Sigmoid colon (tissue), 7 donors: ENCODE measurements around the gene PRDM16. TPM values are rescaled to one million over a fixed set of nuclear protein-coding genes. Genes with fewer than 3 reads are reported as not detected.

ENCODE experiments used
- DNase-seq: peaks from one replicate; pipeline ENCODE4 v3.0.0-alpha.2; 2019
- H3K27ac ChIP-seq, 4 donors: fragments of 200-600 bp; sonication (generic); one replicate each; pipeline ENCODE4 v1.5.1; 2016 to 2019; ENCODE audit warnings: mild to moderate bottlenecking in 1 of 4
- H3K27me3 ChIP-seq, 3 donors: fragments of 200-600 bp; sonication (generic); one replicate each; pipeline ENCODE4 v1.5.1; 2019; ENCODE audit warnings: mild to moderate bottlenecking in 1 of 3
- H3K36me3 ChIP-seq, 4 donors: fragments of 200-600 bp; sonication (generic); one replicate each; pipeline ENCODE4 v1.5.1; 2016 to 2019
- H3K4me1 ChIP-seq, 4 donors: fragments of 200-600 bp; sonication (generic); one replicate each; pipeline ENCODE4 v1.5.1; 2017 to 2019
- H3K4me3 ChIP-seq, 4 donors: fragments of 200-600 bp; sonication (generic); one replicate each; pipeline ENCODE4 v1.5.1; 2017 to 2019; ENCODE audit warnings: mild to moderate bottlenecking in 2 of 4, moderate library complexity in 1 of 4
- H3K9me3 ChIP-seq, 4 donors: fragments of 200-600 bp in 3 of 4; sonication (generic) in 3 of 4; one replicate each; pipeline versions ENCODE4 v1.5.1 to v1.6.1; 2013 to 2019
- EP300 ChIP-seq, 4 donors: sonication (generic); formaldehyde crosslinking; IDR thresholded peaks; one replicate each; pipeline ENCODE4 v1.6.1; 2017; ENCODE audit warnings: antibody characterized with exemption in 4 of 4
- POLR2A ChIP-seq, 2 donors: fragments of 450-650 bp; IDR thresholded peaks; one replicate each; pipeline ENCODE4 v1.6.1; 2016; ENCODE audit warnings: antibody characterized with exemption in 2 of 2, mild to moderate bottlenecking in 2 of 2, moderate library complexity in 2 of 2
- POLR2AphosphoS5 ChIP-seq, 4 donors: sonication (generic); formaldehyde crosslinking; IDR thresholded peaks; one replicate each; pipeline ENCODE4 v1.6.1; 2017; ENCODE audit warnings: antibody characterized with exemption in 4 of 4
- WGBS, 2 donors: extraction: QIAGEN DNeasy Blood & Tissue Kit; methylation state at CpG; one replicate each; pipeline ENCODE4 v1.1.7; 2013; 5-methylcytosine and 5-hydroxymethylcytosine counted together
- intact Hi-C: fragments of 100-400 bp; cut with DNase I; formaldehyde crosslinking; loops from one replicate; pipeline ENCODE4 v1.15.1; 2023
- polyA plus RNA-seq, 3 donors: library from polyadenylated mRNA; stranded (reverse); fragments of 200-250 nt; gene quantifications; one replicate each; pipeline ENCODE4 v1.2.3, GENCODE V29; 2013
- total RNA-seq, 4 donors: library from RNA; depleted of rRNA; stranded (reverse); fragments of >200 nt; gene quantifications; one replicate each; pipeline ENCODE4 v1.1.0, GENCODE V29; 2016
- TF ChIP-seq, protein P1 (sequence below), 4 experiments: fragments of 450-650 bp in 3 of 4; fragments of 200-600 bp in 1 of 4; IDR thresholded peaks; one replicate each; pipeline ENCODE4 v1.5.1; 2016 to 2019; ENCODE audit warnings: antibody characterized with exemption in 4 of 4, mild to moderate bottlenecking in 3 of 4, moderate library complexity in 2 of 4
- donor health status: healthy with polysubstance abuse.
- donor health status: Bipolar disorder and iron deficiency.
- donor health status: healthy.

Gene PRDM16
- total and polyA plus RNA-seq, 7 donors: under 0.01 to 1.7 (median 0.49) TPM

DNA sequence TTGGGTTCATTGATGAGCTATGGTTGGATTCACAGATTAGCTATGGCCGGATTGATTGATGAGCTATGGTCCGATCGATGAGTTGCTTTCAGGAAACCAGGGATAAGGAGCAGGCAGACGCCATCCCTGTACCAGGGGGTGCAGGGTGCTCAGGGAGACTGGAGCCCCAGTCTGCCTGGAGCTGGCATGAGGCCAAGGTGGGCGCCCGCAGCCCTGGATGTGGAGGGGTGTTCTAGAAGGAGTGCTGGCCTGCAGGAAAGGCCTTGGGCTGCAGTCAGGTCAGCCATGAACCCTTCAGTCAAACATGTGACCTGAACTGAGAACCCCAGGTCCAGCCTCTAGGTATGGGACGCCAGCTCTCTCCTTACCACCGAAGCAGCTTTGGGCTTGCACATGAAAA is 212.7 kb downstream of the PRDM16 start:
- H3K4me1 ChIP-seq: peaks cover 0 to 7% (median 3%) of the 10 kb centered on the region in 4 donors
- intact Hi-C loops: loop anchor here (5.0 to 10.0 kb wide), 2 partner anchors 123 to 214 kb away; partner anchors contain the start of gene PRDM16
- H3K27ac ChIP-seq: no peak overlapping the region
- DNase-seq: no peak
- TF ChIP-seq, protein P1, sequence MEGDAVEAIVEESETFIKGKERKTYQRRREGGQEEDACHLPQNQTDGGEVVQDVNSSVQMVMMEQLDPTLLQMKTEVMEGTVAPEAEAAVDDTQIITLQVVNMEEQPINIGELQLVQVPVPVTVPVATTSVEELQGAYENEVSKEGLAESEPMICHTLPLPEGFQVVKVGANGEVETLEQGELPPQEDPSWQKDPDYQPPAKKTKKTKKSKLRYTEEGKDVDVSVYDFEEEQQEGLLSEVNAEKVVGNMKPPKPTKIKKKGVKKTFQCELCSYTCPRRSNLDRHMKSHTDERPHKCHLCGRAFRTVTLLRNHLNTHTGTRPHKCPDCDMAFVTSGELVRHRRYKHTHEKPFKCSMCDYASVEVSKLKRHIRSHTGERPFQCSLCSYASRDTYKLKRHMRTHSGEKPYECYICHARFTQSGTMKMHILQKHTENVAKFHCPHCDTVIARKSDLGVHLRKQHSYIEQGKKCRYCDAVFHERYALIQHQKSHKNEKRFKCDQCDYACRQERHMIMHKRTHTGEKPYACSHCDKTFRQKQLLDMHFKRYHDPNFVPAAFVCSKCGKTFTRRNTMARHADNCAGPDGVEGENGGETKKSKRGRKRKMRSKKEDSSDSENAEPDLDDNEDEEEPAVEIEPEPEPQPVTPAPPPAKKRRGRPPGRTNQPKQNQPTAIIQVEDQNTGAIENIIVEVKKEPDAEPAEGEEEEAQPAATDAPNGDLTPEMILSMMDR (IDR thresholded peaks at IDR 0.05): no peak
- no peak for TF ChIP-seq POLR2AphosphoS5 (IDR thresholded peaks at IDR 0.05)
- no peak for TF ChIP-seq EP300 (IDR thresholded peaks at IDR 0.05)
- TF ChIP-seq POLR2A (IDR thresholded peaks at IDR 0.05): no peak
- no peaks in the 10 kb centered on the region for H3K9me3 ChIP-seq
- no peak overlapping the region for H3K4me3 ChIP-seq
- WGBS, 2 donors: 92 to 94% methylated on average over 8 of the region's 8 CpGs
- peaks cover 9 to 65% (median 38%) of the 10 kb centered on the region in 3 donors for H3K27me3 ChIP-seq
- H3K36me3 ChIP-seq: no peaks in the 10 kb centered on the region

DNA sequence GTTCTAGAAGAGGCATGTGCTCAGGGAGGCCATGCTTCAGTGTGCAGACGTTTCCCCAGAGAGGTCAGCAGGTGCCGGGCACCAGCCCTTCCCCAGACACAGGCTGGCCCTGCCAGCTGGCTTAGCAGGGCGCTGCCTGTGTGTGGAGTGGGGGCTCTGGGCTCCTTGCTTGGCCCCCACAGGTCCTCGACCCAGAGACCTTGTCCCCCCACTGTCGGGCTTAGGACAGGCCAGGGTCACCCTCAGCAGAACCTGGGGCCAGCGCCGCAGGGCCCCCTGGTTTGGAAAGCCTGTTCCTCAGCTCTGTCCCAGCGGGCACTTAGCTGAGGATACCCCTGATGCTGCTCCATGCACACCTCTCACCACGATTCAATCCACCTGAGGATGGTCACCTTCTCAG is 213.2 kb downstream of the PRDM16 start:
- Histone ChIP-seq H3K36me3 (no peaks in the 10 kb centered on the region), H3K4me1 (peaks cover 0 to 7% (median 3%) of the 10 kb centered on the region in 4 donors), H3K9me3 (no peaks in the 10 kb centered on the region), H3K27me3 (peaks cover 9 to 64% (median 38%) of the 10 kb centered on the region in 3 donors), H3K27ac (no peak overlapping the region), H3K4me3 (no peak overlapping the region)
- TF ChIP-seq EP300 (IDR thresholded peaks at IDR 0.05) (no peak), POLR2AphosphoS5 (IDR thresholded peaks at IDR 0.05) (no peak), POLR2A (IDR thresholded peaks at IDR 0.05) (no peak)
- TF ChIP-seq, protein P1 (IDR thresholded peaks at IDR 0.05): no peak
- DNase-seq: no peak
- intact Hi-C loops: loop anchor here (5.0 to 10.0 kb wide), 2 partner anchors 123 to 215 kb away; partner anchors contain the start of gene PRDM16
- WGBS, 2 donors: 86% methylated on average over 9 of the region's 9 CpGs

DNA sequence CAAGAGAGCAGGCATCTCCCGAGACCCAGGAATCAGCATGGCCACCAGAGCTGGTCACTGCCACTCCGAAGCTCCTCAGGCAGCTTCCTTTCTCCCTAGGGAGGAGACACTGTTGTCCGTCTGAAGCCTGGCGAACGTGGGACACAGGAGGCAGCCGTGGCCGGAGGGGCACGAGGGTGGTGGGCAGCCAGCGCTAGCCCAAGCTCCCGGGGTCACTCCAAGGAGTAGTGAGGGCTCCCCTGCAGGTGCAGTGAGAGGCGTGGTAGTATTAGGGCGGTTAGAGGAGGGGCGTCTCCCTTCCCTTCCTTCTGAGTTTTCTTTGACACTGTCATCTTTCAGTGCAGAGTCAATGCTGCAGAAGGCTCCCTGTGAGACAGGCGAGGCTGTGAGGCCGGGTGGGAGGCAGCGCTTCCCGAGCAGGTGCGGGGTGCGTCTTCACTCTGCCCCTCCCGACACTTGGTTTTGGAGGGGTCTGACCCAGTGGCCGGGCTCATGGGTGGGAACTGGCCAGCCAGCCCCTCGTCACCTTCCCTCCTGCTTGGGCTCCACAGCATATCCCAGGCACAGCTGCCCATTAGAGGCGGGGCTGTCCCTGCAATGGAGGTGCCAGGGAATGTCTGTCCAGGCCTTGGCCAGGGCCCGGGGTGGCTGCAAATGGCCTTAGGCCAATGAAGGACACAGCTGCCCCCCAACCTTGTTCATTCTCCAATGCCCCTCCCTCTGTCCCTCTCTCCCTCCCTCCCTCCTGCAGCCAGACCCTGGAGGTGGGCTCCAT is 213.8 kb downstream of the PRDM16 start:
- peaks cover 9 to 67% (median 40%) of the 10 kb centered on the region in 3 donors for H3K27me3 ChIP-seq
- DNase-seq: no peak
- TF ChIP-seq POLR2A (IDR thresholded peaks at IDR 0.05) (no peak), EP300 (IDR thresholded peaks at IDR 0.05) (no peak), POLR2AphosphoS5 (IDR thresholded peaks at IDR 0.05) (no peak)
- TF ChIP-seq, protein P1 (IDR thresholded peaks at IDR 0.05): no peak
- intact Hi-C loops: loop anchor here (5.0 to 10.0 kb wide), 2 partner anchors 122 to 216 kb away; partner anchors contain the start of gene PRDM16
- H3K9me3 ChIP-seq: no peaks in the 10 kb centered on the region
- H3K4me3 ChIP-seq: no peak overlapping the region
- no peaks in the 10 kb centered on the region for H3K36me3 ChIP-seq
- no peak overlapping the region for H3K27ac ChIP-seq
- peaks cover 0 to 7% (median 3%) of the 10 kb centered on the region in 4 donors for H3K4me1 ChIP-seq
- 87 to 88% methylated on average over 24 of the region's 24 CpGs for WGBS, 2 donors

DNA sequence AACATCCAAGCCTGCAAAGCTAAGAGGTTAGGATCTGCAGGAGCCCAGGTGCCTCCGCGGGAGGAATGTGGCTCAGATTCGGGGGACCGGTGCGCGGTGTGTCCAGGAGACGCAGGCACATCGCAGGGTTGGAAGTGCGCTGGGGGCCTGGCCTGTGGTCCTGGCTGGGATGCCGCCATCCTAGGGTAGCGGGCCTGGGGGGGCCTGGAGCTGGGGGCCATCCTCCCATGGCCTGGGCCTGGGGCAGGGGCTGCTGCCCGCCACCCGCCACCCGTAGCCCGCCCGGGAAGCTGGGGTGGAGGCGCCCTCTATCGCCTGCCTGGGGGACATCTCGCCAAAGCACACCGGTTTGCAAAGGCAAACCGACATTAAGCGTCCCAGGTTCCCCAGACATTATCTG is 214.8 kb downstream of the PRDM16 start:
- no peak for TF ChIP-seq EP300 (IDR thresholded peaks at IDR 0.05)
- TF ChIP-seq, protein P1 (IDR thresholded peaks at IDR 0.05): peak; percentile 31 to 77 (median 67)
- Histone ChIP-seq H3K4me3 (no peak overlapping the region), H3K27ac (no peak overlapping the region), H3K9me3 (no peaks in the 10 kb centered on the region), H3K4me1 (peaks cover 0 to 7% (median 3%) of the 10 kb centered on the region in 4 donors), H3K27me3 (peaks cover 9 to 72% (median 43%) of the 10 kb centered on the region in 3 donors), H3K36me3 (no peaks in the 10 kb centered on the region)
- WGBS, 2 donors: 34% methylated on average over 22 of the region's 22 CpGs
- no peak for DNase-seq
- intact Hi-C loops: loop anchor here (1.0 to 10.0 kb wide), 3 partner anchors 121 to 272 kb away; partner anchors contain the start of gene PRDM16
